ENCODE results near the gene KRCC1.
"Not testable (repeated sequence)": the region's sequence is repeated elsewhere in the genome, so short reads cannot be mapped to it uniquely, and the experiment has no call there.

The KRCC1 gene

GRCh38 chr2:88024509-88024908 lies 31.1 kb downstream of the KRCC1 start:
- in situ Hi-C loops (cut with HindIII; ENCODE audit: low pct_ligation_motif_present, low sequenced_read_pairs) = no loop called here
- no peak for TF ChIP-seq CTCF (IDR thresholded peaks at IDR 0.05; ENCODE audit: low read depth, low read length, missing control alignments)
- Histone ChIP-seq H3K36me3 (replicated peaks) (peaks cover 10% of the 10 kb centered on the region), H3K4me3 (ENCODE audit: low read depth, low read length) (no peak overlapping the region), H3K27me3 (replicated peaks) (no peaks in the 10 kb centered on the region), H3K27ac (no peak overlapping the region)
- no peak for DNase-seq

- DNase-seq = no peak
- in situ Hi-C loops (cut with HindIII; ENCODE audit: low pct_ligation_motif_present, low sequenced_read_pairs) = no loop called here
- H3K27me3 ChIP-seq (replicated peaks) = no peaks in the 10 kb centered on the region
- no peak overlapping the region for H3K27ac ChIP-seq
- H3K4me3 ChIP-seq (ENCODE audit: low read depth, low read length) = no peak overlapping the region
- H3K36me3 ChIP-seq (replicated peaks) = peaks cover 2% of the 10 kb centered on the region
- no peak for TF ChIP-seq CTCF (IDR thresholded peaks at IDR 0.05; ENCODE audit: low read depth, low read length, missing control alignments)
Observed at GRCh38 chr2:88022669-88022921, 33.0 kb downstream of the KRCC1 start.

- in situ Hi-C loops (cut with HindIII; ENCODE audit: low pct_ligation_motif_present, low sequenced_read_pairs) = no loop called here
- Histone ChIP-seq H3K36me3 (replicated peaks) (no peaks in the 10 kb centered on the region), H3K27ac (no peak overlapping the region), H3K27me3 (replicated peaks) (no peaks in the 10 kb centered on the region), H3K4me3 (ENCODE audit: low read depth, low read length) (no peak overlapping the region)
- no peak for TF ChIP-seq CTCF (IDR thresholded peaks at IDR 0.05; ENCODE audit: low read depth, low read length, missing control alignments)
- no peak for DNase-seq
Observed at GRCh38 chr2:88019985-88020384, 35.6 kb downstream of the KRCC1 start.

GRCh38 chr2:88018909-88019308 lies 36.7 kb downstream of the KRCC1 start:
- Histone ChIP-seq H3K27ac (no peak overlapping the region), H3K36me3 (replicated peaks) (no peaks in the 10 kb centered on the region), H3K4me3 (ENCODE audit: low read depth, low read length) (no peak overlapping the region), H3K27me3 (replicated peaks) (no peaks in the 10 kb centered on the region)
- DNase-seq = no peak
- TF ChIP-seq CTCF (IDR thresholded peaks at IDR 0.05; ENCODE audit: low read depth, low read length, missing control alignments) = no peak
- in situ Hi-C loops (cut with HindIII; ENCODE audit: low pct_ligation_motif_present, low sequenced_read_pairs) = no loop called here

GRCh38 chr2:88018077-88018805 lies 37.3 kb downstream of the KRCC1 start:
- H3K36me3 ChIP-seq (replicated peaks); in situ Hi-C loops (cut with HindIII; ENCODE audit: low pct_ligation_motif_present, low sequenced_read_pairs); DNase-seq; H3K27ac ChIP-seq; H3K4me3 ChIP-seq (ENCODE audit: low read depth, low read length); H3K27me3 ChIP-seq (replicated peaks): not testable (repeated sequence)

GRCh38 chr2:88017780-88018038 lies 37.9 kb downstream of the KRCC1 start:
- H3K27ac ChIP-seq; in situ Hi-C loops (cut with HindIII; ENCODE audit: low pct_ligation_motif_present, low sequenced_read_pairs): not testable (repeated sequence)
- peak overlapping the region; percentile 81 for H3K4me3 ChIP-seq (ENCODE audit: low read depth, low read length)

GRCh38 chr2:88016960-88017779 lies 38.4 kb downstream of the KRCC1 start:
- Histone ChIP-seq H3K36me3 (replicated peaks) (no peaks in the 10 kb centered on the region), H3K27me3 (replicated peaks) (no peaks in the 10 kb centered on the region), H3K27ac (peak overlapping the region; percentile 99), H3K4me3 (ENCODE audit: low read depth, low read length) (peak overlapping the region; percentile 81)
- no peak for TF ChIP-seq CTCF (IDR thresholded peaks at IDR 0.05; ENCODE audit: low read depth, low read length, missing control alignments)
- DNase-seq = peak; percentile 45
- in situ Hi-C loops (cut with HindIII; ENCODE audit: low pct_ligation_motif_present, low sequenced_read_pairs) = no loop called here

More at GRCh38 chr2:88017780-88018038, 37.9 kb downstream of the KRCC1 start:
- not testable (repeated sequence) for DNase-seq; H3K36me3 ChIP-seq (replicated peaks); H3K27me3 ChIP-seq (replicated peaks)
